SIG-M5 (cell line): Measurements from ENCODE around the gene OPCML.

Experiments used
- DNase-seq: peaks from one replicate; lab custom pipeline; 2025; lab: John Stamatoyannopoulos, UW

The OPCML gene

DNA sequence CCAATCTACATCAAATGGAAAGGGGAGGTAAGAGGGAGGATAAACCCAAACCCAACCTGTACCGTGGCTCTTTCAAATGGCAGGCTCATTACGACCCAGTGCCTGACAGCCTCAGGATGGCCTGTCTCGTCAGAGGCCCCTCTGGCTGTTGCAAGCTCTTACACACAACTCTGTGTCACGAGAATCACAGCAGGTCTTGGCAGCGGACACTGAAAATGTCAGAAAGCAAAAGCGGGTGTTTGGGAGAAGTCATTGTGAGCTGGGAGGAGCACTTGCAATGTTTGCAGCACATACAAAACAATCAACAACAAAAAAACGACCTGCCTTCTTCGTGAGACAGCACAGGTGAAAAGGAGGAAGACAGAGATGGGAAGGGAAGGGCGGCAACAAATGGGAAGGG lies 248.1 kb downstream of the OPCML start:
- no peak for DNase-seq

DNA sequence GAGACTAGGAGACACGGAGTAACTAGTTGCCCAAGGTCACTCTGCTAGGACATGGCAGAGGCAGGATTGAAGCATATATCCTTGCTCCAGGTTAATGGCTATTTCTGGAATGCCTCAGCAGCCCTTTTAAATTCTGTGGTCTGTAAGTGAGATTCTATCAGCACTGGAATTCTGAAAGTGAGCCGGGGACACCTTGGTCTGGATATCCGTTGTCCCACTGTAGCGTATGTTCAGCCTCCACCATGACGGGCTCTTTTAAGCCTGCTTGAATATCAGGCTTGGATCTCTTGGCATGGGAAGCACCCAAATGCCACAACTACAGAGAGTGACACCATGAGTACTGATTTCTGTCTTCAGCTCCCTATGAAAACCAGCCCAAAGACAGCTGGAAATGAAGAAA lies 254.4 kb downstream of the OPCML start:
- no peak for DNase-seq

GRCh38 chr11:133271871-133272776 lies 260.2 kb downstream of the OPCML start:
- DNase-seq = no peak

- DNase-seq = no peak
Observed at GRCh38 chr11:133271206-133271605, 261.1 kb downstream of the OPCML start.

DNA sequence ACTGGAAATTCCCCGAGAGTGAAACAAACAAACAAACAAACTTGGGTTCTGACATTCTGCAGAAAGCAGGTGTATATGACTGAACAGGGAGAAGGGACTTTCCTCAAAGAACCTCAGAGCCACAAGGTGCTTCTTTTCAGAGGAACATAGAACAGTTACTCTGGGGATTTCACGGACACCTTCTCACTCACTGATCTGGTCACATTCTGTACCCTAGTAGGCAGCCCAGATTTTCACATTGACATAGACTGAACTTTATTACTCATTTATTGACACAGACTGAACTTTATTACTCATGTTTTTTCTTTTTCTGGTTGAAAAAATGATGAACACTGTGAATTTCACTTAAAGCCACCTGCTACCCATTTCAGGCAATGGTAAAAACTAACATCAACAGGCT lies 263.0 kb downstream of the OPCML start:
- DNase-seq = no peak

GRCh38 chr11:133266986-133267385 lies 265.3 kb downstream of the OPCML start:
- no peak for DNase-seq

- DNase-seq = no peak
Observed at GRCh38 chr11:133265530-133266035, 266.7 kb downstream of the OPCML start.

DNA sequence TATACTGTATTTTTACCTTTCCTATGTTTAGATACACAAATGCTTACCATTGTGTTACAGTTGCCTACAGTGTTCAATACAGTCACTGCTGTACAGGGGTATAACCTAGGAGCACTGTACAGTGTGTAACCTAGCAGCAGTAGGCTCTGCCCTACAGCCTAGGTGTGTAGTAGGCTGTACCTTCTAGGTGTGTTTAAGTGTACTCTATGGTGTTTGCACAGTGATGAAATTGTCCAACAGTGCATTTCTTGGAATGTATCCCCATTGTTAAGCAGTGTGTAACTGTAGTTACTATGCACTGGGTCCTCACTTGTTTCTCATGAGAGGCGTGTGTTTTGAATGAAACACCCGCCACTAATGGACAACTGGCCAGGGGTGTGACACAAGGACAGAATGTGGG lies 269.0 kb downstream of the OPCML start:
- DNase-seq = no peak

- DNase-seq = no peak
Observed at GRCh38 chr11:133258751-133259150, 273.6 kb downstream of the OPCML start.

- no peak for DNase-seq
Observed at GRCh38 chr11:133254601-133255000, 277.7 kb downstream of the OPCML start.

DNA sequence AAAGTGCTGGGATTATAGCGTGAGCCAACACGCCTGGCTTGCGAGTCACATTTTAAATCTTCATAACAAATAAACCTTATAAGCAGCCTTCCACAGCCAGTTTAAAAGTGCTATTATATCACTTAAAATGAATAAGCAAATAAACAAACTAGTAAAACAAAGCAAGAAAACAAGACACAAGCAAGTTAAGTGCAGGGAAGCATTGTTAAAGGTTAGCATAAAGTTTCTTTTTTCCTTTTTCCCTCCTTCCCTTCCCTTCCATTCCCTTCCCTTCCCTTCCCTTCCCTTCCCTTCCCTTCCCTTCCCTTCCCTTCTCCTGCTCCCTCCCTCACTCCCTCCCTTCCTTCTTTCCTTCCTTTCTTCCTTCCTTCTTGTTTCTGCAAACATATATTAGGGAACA lies 278.7 kb downstream of the OPCML start:
- DNase-seq = no peak

GRCh38 chr11:133251841-133252240 lies 280.5 kb downstream of the OPCML start:
- no peak for DNase-seq

- DNase-seq = no peak
Observed at GRCh38 chr11:133249530-133249929, 282.8 kb downstream of the OPCML start.

DNA sequence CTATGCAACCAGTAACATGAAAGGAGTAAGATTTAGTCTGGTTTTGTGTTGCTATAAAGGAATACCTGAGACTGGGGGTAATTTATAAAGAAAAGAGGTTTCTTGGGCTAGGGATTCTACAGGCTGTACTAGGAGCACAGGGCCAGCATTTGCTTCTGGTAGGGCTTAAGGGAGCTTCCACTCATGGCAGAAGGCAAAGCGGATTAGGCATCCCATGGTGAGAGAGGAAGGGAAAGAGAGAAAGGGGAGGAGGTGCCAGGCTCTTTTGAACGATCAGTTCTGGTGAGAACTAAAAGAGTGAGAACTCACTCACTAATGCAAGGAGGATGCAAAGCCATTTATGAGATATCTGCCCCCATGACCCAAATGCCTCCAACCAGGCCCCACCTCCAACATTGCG lies 283.2 kb downstream of the OPCML start:
- DNase-seq = no peak

GRCh38 chr11:133243832-133244231 lies 288.5 kb downstream of the OPCML start:
- no peak for DNase-seq

DNA sequence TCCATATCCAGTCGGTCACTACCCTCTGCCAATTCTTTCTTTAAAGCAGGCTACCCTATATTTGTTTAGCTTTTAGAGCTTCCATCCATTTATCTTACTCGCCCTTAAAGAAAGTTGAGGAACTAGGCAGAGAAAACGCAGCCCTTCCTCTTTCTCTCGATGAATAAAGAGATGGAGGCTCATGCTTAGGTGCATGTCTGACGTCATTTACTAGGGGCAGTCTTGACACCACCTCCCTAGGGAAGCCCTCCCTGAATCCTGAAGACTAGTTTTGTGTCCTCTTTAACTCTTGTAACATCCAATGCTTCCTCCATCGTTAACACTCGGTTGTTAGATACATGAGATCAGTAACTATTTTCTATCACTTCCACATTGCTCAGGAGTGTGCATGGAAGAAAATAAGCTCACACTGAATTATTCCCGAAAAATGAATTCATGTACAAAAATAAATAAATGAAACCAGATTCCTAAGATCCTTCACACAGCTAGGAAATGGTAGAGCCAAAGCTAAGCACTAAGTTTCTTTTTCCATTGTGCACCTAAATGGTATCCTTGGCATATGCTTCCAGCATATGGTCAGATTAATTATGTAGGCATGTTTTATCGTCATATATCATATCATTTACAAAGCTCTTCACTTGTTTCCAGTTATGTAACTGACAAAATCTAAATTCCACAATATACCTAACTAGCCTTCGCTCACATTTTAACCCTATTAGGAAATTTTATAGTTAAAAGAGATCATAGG lies 291.2 kb downstream of the OPCML start:
- DNase-seq = no peak

DNA sequence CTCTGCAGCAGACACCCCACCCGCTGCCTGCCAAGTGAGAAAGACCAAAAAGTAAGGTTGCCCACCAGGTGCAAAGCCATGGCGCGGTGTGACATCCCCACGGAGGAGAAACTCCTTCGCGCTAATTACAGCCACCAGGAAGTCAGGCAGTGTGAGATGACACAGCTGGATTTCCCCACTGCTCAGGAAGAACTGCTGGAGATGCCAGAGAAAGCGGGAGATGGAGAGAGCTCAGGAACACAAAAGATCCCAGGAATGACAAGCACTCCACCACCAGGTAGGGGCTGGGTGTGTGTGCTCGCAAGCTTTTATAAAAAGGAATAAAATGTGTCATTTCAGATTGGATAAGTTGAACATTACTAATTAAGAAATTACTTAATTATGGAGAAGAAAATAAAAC lies 292.7 kb downstream of the OPCML start:
- DNase-seq = no peak

DNA sequence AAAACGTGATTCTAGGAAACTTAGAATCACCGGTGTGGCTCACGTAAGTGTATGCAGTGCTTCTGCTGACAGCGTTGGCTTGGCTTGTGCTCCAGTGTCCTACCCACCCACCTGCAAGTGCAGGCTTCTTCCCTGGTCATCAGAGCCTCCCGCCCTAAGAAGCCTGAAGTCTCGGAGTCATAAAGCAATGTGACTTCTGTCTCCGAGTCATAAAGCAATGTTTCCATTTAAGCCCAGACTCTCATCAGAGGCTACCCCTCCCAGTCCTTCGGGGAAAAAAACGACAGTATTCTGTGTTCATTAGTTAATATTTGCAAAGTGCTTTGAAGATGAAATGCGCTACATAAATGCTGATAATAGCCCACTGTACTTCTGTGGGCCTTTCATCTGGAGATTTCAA lies 293.8 kb downstream of the OPCML start:
- DNase-seq = no peak

- DNase-seq = no peak
Observed at GRCh38 chr11:133238027-133238426, 294.3 kb downstream of the OPCML start.

GRCh38 chr11:133235381-133235780 lies 296.9 kb downstream of the OPCML start:
- DNase-seq = no peak

- DNase-seq = no peak
Observed at GRCh38 chr11:133234883-133235282, 297.4 kb downstream of the OPCML start.

GRCh38 chr11:133232665-133233064 lies 299.6 kb downstream of the OPCML start:
- no peak for DNase-seq

- DNase-seq = no peak
Observed at GRCh38 chr11:133230431-133230830, 301.9 kb downstream of the OPCML start.
